Activated CD4-positive, alpha-beta T cell treated with anti-CD3 and anti-CD28 coated beads, Interleukin-2, amount 50 U/mL, for 4 hours (primary cell): ENCODE measurements around the gene GALNT6.
A peak's percentile ranks its signal among the peaks of the same experiment; 100 is the strongest.
"Not testable (repeated sequence)": the region's sequence is repeated elsewhere in the genome, so short reads cannot be mapped to it uniquely, and the experiment has no call there.

Experiments used
- DNase-seq, 2 experiments: peaks; one replicate each; pipeline ENCODE4 v3.0.0-alpha.2; 2020

GALNT6 gene

GRCh38 chr12:51348116-51348515, 43.1 kb downstream of the GALNT6 start:
- no peak for DNase-seq

GRCh38 chr12:51346581-51346980, 44.6 kb downstream of the GALNT6 start, which contains the start of gene CELA1:
CELA1 (minus strand) TSS chr12:51346679; CDS start chr12:51346638, 41 bp downstream.
- no peak for DNase-seq

GRCh38 chr12:51345681-51346080, 45.5 kb downstream of the GALNT6 start:
- no peak for DNase-seq

DNA sequence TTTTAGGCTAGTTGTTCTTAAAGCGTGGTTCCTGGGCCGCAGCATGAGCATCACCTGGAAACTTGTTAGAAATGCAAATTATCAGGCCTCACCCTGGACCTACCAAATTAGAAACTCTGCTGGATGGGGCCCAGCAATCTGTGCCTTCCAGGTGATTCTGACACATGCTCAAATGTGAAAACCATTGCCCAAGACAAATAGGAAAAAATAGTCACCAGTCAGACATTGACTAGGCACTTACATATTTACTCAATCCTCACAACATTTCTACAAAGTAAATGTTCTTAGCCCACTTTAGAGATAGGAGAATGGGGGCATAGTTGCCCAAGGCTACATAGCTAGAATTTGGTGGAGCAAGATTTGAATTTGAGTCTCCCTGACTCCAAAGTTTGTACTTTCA, 48.0 kb downstream of the GALNT6 start:
- no peak for DNase-seq

DNA sequence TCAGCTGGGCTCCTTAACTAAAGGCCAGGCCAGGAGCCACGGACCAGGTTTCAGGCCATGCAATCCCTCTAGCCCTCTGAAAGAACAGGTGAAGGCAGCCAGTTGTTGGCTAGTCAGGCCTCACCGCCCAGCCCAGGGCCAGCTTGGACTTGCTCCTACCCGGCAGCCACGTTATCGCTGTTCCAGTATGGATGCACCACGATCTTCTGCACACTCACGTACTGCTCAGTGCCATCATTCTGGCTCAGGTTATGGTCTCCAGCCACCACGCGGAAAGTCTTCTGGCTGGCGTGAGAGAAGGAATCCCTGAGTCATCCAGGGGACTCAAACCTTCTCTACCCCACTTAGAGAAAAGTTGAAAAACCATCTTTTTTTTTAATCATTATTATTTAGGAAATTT, 48.8 kb downstream of the GALNT6 start:
- no peak for DNase-seq

- peak; percentile 65 to 70 for DNase-seq
Observed at GRCh38 chr12:51341251-51342007, 49.8 kb downstream of the GALNT6 start.

DNA sequence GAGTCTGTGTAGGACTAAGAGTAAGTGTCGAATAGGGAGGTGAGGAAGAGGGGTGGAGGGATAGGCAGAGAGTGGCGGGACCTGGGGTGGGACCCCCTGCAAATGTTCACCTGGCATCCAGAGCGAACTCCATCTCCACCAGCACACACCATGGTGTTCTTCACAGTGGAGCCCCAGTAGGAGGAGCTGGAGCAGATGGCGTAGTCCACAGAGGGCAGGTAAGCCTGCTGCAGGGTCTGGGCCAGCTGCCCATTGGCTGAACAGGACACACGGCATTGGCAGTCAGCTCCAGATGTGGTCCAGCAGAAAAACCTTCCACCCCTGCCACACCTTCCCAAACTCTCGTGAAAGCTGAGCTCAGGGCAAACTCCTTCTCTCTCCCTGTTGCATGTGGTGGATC, 51.5 kb downstream of the GALNT6 start:
- no peak for DNase-seq

- not testable (repeated sequence) for DNase-seq
Observed at GRCh38 chr12:51337336-51337735, 53.9 kb downstream of the GALNT6 start.

DNA sequence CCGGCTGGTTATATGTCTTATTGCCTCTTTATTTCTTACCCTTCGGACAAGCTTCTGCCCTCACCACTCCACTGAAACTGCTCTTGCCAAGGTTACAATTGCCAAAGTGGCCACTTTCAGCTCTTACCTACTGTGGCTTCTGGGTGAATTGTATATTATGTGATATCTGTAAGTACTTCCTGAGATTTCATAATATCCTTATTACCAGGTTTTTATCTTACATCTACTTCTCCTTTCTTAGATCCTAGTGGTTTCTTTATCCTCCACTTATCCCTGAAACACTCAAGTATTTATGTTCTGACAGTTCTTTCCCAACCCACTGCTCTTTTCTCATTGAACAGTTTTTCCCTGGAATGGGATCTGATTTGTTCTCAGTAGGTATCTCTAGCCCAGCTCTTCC, 55.3 kb downstream of the GALNT6 start:
- no peak for DNase-seq

DNA sequence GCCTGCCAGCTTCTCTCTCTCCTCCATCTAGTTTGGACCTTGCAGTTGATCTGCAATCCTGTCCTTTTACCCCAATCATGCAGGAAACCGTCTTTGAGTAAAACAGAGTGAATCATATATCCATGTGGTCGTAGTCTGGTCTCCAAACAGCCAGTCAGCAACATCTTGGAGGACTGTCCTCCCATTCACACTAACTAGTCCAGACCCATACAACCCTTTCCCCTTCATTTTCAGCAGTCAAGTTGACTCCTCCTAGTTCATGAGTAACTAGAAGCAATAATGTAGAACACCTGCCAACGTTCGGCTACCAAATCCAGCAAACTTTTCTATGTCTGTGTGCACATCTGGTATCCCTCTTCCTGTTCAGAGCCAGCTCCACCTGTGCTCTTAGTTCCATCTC, 56.4 kb downstream of the GALNT6 start:
- no peak for DNase-seq

DNA sequence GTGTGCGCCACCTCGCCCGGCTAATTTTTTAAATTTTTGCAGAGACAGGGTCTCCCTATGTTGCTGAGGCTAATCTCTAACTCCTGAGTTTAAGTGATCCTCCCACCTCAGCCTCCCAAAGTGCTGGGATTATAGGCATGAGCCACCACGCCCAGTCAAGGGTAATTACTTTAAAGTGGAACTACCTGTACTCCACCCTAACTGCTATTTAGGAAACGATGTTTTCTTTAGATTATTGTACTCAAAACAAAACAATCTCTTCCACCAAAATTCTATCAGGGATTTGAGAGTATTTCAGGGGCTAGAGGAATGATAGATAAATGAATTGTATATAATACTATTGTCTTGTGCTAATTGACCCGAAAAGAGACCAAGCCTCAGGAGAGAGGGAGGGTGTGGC, 57.7 kb downstream of the GALNT6 start:
- no peak for DNase-seq

GRCh38 chr12:51330186-51330585, 61.0 kb downstream of the GALNT6 start:
- DNase-seq = no peak

DNA sequence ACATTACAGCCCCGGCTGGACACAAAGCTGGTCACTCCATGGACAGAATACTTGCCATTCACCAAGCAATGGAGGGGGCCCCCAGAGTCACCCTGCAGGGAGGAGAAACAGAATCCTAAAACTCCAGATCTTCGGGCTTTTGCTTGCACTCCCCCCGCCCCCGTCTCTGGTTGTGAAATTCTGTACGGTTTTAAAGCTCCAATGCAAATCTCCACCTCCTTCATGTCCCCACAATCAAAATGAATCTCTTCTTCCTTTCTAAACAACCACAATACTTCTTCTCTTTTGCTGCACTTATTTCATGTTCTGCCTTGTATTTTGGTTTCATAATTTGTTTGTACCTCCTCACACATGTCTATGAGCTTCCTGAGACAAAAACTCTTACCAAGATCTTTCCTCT, 61.5 kb downstream of the GALNT6 start:
- no peak for DNase-seq

DNA sequence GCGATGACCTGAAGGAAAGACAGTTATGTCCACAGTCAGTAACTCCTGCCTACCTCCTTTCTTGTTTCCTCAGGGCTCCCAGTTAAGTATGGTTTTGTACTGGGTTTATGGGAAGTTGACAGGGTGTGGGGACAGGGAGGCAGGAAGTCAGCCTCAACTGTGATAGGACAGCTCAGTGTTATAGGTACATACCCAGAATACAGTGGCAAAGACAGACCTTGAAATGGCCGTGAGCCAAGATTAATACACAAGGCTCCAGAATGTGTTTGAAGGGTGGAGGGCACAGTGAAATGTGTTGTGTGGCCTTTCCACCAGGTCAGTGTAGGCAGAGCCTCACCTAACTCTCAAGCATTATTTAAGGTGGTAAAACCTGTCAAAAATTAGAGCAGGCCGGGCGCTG, 62.6 kb downstream of the GALNT6 start:
- no peak for DNase-seq

GRCh38 chr12:51326698-51327439, 64.3 kb downstream of the GALNT6 start:
- no peak for DNase-seq

DNA sequence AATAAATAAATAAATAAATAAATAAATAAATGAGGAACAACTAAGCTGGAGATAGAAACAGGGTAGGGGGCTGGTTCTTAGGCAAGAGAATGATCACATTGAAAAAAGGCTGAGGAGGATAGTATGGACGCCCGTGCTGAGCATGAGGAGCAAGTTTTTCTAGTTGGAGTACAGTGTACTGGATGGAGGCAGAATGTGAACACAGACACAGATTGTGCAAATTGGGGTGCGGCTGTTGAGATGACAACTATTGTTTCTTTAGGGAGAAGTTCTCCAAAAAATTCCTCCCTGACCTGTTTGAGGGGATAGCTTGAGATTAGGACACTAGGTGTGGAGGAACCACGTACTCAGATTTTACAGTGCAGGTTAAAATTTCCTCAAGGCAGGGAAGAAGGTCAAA, 66.3 kb downstream of the GALNT6 start:
- no peak for DNase-seq

DNA sequence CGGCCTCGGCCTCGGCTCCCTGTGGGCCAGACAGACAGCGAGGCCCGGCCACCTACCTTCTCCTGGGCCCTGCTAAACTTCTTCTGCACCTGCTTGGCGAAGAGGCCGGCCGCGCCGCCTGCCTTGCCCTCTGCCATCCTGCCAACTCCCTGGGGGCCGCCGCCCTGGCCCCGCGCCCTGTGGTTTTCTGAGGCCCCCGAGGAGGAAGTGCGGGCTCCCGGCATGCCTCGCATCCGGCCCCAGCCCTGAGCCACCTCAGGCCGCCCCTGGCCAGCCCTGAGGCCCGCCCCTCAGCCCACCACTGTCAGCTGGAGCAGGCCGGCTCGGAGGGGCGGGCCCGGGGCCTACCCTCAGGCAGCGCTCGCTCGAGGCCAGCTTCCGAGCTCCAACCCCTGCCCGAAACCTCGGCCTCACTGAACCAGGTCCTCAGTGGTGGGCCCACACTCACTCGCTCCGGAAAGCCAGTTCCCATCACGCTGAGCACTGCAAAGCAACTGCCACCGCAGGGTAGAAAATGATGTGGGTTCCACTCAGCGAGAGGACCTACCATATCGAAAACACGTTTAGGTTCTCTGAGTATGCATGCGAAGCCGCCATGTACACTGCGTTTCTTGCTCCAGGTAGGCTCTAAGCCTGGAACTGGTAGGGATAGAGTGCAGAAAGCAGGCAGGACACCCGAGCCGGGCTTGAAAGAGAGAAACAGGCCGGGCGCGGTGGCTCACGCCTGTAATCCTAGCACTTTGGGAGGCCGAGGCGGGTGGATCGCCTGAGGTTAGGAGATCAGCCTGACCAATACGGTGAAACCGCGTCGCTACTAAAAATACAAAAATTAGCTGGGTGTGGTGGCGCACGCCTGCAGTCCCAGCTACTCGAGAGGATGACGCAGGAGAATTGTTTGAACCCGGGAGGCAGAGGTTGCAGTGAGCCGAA, 67.0 kb downstream of the GALNT6 start, which contains the start of gene BIN2:
Gene BIN2, minus strand, starts transcription at position 209 of the 930 bp plus-strand sequence. Its CDS starts 72 bp downstream, at position 137.
- peak; percentile 26 to 30 for DNase-seq

- DNase-seq = peak; percentile 44 to 48
Observed at GRCh38 chr12:51323317-51323960, 67.8 kb downstream of the GALNT6 start.

DNA sequence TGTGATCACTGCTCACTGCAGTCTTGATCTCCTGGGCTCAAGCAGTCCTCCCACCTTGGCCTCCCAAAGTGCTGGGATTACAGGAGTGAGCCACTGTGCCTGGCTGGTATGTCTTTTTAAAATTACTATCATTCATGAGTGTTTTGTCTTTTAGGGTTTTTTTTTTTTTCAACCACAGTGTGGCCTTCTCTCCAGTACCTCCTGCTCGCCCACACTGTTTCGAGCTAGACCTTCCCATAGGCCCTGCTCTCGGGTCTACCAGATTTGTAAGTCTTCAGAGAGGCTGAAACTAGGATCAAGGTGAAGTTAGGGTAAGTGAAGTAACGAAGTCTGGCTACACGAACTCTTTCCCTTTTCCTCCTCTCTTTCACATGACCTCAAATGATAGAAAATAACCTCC, 68.8 kb downstream of the GALNT6 start:
- DNase-seq = no peak

GRCh38 chr12:51321882-51322281, 69.3 kb downstream of the GALNT6 start:
- no peak for DNase-seq

DNA sequence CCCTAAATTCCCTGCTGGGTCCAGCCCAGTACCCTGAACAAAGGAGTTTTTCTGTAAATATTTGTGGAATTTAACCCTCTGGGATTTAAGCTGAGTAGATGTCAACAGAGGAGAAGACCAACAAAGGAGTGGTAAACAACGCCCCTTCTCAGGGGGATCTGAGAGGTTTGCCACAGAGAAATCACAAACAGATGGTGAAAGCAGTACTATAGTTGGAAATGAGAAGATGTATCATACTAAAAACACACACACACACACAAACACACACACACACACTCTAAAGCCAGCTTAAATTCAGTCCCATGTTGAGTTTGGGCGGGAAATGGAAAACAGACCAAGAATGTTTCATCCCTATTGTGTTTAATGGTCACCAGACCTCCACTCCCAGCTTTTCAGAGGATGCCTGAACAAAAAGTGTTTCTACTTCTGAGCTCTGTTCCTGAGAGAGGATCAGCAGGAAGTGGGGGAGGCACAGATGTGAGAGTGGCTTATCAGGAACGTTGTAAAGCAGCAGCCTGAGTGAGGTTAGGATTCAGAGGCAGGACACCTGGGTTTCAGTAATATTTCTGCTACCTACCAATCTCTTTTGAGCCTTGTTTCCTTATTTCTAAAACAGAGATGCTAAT, 70.4 kb downstream of the GALNT6 start:
- DNase-seq = no peak

- no peak for DNase-seq
Observed at GRCh38 chr12:51320311-51320694, 70.9 kb downstream of the GALNT6 start.
